Stimulated activated CD8-positive, alpha-beta memory T cell treated with anti-CD3 and anti-CD28 coated beads, Interleukin-4, amount 100 ng/mL, for 1 hour (primary cell): Measurements from ENCODE around the gene SLC25A23.
"Not testable (repeated sequence)": the region's sequence is repeated elsewhere in the genome, so short reads cannot be mapped to it uniquely, and the experiment has no call there.

ENCODE experiments used
- DNase-seq, 2 donors: peaks; one replicate each; pipeline ENCODE4 v3.0.0-alpha.2; 2020; ENCODE audit warnings: low read depth in 2 of 2, low spot score in 1 of 2

Gene SLC25A23

DNA sequence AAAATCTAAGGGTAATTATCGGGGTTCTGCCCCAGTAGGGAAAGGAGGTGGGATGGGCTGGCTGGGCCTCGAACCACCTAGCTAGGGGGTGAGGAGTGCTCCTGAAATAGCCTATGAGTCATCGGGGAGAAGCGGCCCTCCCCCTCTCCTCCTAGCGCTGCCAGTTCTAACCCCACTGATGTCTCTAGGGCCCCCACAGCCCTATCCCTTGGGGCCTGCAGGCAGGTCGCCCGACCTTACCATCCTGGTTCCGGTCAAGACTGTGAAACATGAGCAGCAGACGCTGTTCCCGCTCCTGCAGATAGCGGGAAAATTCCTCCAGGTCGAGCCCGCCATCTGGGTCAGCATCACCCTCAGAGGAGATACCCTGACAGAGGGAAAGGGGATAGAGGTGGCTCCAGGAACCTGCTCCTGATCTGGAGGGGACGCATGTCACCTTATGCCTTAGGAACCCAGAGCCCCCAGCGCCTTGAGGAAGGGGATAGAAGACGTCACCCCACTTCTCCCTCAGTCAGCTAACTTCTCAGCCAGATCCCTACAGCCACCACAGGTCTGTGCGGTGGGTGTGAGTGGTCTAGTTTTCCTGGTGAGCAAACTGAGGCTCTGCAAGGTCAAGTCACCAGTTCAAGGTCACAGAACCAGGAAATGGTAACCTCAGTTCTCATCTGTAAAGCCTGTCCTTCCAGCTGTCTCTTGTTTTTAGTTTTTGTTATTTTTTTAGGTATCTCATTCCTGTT lies 1.5 kb downstream of the SLC25A23 start:
- DNase-seq, result no peak

DNA sequence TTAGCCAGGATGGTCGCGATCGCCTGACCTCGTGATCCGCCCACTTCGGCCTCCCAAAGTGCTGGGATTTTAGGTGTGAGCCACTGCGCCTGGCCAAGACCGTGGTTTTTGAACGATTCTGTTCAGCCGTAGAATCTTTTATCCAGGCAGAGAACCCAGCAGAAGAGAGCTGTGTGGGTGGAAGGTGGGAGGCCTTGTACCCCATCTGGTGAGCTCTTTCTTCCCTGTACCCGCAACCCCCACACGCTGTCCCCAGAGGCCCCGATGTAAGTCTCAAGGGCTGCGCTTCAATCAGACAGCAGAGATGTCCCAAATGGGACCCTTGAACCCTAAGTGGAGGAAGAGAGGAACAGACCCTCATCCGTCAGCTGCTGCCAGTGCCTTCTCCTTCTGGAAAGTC lies 3.7 kb downstream of the SLC25A23 start:
- no peak for DNase-seq

DNA sequence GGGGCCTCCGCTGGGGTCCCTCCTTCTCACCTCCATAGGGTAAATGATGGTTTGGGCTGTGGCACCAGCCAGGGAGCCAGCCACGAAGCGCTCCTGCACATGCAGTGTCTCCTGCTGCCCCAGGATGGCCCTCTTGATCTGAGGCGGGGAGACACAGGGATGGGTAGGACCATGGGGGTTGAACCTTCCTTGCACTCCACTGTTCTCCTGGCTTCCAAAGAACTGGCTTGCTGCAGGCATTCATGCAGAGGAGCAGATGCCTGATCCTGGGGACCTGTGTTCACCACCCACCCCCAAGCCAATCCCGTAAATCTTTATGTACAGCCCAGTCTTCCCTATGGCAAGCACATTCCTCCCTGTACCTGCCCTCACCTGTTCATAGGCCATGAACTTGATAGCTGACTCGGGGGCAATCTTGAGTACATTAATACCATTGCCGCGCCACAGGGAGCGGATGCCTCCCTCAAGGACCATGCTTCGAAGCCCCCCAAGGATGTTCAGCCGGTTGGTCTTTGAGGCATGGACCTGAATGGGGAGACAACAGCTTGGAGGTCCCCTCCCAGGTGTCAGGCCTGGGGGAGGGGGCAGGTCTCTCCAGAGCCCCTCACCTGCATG lies 5.5 kb downstream of the SLC25A23 start:
- no peak for DNase-seq

DNA sequence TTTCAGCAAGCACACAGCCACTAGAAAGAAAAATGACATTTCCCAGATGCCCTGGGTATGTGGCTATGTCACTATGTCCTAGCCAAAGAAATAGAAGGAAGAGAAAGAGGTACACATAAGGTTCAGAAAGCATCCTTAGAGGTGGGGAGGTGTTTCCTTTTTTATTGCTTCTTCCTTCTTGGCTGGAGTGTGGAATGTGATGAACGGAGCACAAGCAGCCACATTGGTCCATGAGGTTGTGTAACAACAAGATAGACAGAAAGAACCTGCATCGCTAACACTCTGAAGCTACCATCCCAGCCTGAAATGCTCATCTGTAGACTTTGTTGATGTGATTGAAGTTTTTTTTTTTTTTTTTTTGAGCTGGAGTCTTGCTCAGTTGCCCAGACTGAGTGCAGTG lies 6.7 kb downstream of the SLC25A23 start:
- DNase-seq, result no peak

DNA sequence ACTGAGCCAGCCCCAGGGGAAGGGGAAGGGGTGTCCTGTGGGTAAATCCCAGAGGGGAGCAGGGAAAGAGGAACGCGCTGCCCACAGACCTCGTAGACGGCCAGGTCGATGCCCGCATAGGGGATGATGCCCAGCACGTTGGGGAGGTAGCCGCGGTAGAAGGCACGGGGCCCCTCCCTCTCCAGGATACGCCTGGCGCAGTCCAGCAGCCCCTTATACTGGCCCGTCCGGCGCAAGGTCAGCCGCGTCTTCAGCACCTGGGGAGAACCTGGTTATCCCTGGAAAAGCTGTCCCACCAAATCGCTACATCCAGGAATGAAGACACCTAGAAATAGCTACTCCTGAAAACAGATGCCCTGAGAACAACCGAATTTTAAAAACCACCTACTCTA lies 7.4 kb downstream of the SLC25A23 start:
- DNase-seq, result no peak

DNA sequence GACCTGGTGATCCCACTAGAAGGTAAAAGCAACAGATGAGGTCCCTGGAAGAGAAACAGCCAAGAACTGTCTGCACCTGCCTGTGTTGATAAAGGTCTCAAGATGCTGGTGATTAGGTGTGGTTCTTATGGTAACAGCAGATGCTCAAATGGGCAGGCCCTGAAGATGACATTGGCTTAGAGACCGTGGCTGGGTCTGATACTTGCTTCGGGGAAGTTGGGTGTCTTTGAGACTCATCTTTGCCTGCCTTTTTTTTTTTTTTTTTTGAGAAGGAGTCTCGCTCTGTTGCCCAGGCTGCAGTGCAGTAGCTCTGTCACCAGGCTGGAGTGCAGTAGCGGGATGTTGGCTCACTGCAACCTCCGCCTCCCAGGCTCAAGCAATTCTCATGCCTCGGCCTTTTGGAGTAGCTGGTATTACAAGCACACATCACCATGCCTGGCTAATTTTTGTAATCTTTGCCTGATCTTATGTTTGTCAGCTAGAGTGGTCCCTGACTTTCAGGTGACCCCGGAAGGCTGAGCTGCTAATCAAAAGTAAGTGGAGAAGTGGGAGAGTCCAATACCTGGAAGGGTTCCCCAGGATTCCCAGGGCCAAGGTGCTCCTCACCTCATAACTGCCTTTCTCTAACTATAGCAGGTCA lies 7.9 kb downstream of the SLC25A23 start:
- no peak for DNase-seq

DNA sequence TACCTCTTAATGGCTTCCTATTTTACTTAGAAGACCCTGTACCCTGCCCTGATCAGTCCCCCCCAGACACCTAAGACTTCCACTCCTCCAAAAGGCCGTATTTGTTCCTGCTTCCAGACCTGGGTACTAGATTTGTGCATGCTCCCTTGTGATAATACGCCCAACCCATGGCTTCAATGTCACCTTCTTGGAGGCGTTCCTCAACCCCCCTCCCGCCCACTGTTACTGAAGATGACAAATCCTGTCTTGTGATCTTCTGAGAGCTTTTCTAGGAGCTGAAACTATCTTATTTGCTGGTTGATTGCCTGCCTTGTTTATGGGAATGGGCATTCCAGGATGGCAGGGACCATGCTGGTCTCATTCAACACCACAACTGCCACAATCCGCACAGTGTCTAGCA lies 9.4 kb downstream of the SLC25A23 start:
- DNase-seq, result no peak

DNA sequence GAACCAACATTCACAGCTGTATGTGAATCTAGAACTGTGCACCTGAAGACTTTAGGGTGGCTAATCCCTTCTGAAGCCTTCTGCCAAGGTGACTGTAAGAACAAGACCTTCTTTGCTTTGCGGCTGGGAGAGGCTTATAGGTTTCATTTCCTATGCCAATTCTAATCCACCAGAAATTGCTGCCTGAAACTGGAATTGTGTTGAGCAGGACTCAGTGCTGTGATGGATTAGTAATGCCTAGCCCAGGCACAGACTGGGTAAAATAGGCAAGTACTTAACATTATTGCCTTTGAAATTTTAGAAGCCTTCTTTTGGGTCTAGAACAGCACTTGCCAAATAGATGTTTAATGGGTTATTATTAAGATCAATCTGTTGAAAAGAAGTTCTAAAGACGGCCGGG lies 11.5 kb downstream of the SLC25A23 start:
- DNase-seq, result no peak

DNA sequence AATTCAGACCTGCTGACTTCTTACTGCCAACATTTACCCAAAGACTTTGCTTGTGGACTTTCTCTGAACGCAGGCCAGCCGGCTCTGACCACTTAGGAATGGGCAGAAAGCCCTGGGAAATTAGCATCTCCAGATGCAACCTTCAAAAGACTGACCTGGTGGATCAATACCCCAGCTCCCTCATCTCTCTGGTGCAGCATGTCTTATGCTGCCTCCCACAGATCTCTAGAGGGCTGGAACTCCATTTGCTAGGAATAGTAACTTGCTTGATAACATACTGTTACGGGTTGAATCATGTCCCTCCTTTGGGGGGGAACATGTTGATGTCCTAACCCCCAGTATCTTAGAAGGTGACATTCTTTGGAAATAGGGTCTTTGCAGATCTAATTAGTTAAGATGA lies 13.1 kb downstream of the SLC25A23 start:
- DNase-seq, result no peak

DNA sequence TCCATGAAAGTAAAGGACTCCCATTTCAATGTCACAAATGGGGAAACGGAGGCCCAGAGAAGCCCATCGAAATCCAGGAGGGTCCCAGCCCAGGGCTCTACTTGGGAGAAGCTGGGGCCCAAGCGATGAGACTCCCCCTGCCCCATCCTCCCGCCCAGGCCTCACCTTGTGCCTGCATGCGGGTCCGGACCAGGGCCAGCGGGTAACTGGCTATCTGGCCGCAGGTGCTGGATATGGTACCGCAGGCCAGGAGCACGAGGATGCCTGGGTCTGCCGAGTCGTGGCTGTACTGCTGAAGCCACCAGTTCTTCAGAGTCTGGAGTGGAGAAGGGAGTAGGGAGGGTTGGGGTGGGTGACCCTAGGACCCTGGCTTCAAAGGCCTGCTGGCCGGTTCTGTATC lies 15.6 kb downstream of the SLC25A23 start:
- no peak for DNase-seq

DNA sequence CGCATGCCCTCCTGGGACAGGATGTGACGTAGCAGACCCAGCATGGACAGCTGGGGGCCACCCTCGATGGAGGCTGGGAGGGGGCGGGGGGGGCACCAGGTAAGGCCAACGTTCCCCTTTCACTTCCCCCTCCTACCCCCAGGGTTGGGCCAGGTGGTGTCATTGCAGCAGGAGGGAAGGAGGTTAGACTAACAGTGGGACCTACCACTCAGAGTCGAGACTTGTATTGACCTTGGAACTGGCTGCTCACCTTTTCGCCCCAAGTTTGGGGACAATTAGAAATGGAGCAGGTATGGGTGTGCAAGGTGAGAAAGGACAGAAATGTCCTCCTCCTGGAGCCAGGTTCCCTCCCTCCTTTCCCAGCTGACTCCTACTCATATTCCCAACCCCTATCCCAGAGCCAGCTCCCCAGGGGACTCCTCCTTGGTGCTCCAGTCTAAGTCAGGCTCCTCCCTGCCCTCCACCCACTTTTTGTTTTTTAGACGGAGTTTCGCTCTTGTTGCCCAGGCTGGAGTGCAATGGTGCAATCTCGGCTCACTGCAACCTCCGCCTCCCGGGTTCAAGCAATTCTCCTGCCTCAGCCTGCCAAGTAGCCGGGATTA lies 17.4 kb downstream of the SLC25A23 start:
- DNase-seq, result no peak

DNA sequence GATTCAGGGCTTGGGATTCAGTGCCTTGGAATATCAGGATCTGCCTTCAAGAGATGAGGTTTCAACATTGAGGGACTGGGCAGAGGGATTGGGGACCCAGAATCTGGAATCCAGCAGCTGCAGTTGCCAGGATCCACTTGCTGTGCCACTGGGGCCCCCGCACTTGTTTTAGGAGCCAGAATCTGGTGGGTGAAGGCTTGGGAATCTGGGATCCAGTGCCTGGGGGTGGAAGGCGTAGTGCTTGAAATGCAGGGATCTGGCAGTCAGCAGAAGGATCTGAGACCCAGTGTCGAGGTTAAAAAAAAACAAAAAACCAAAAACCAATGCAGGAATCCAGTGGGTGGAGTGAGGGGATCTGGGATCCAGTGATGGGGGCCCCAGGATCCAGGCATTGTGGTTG lies 18.7 kb downstream of the SLC25A23 start:
- no peak for DNase-seq

DNA sequence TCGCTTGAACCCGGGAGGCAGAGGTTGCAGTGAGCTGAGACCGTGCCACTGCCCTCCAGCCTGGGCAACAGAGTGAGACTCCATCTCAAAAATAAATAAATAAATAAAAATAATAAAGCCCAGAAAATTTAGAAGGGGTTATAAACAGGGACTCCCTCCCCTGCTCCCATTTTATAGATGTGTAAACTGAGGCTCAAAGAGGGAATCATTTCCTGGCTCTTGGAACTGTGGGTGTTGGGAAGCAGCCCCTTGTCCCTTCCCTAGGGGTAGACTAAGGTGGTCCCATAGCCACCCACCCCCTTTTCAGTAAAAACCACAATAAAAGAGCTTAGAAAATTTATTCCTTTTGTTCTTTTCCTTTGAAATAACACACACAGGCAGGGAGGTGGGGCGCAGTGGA lies 19.8 kb downstream of the SLC25A23 start:
- DNase-seq, result no peak

DNA sequence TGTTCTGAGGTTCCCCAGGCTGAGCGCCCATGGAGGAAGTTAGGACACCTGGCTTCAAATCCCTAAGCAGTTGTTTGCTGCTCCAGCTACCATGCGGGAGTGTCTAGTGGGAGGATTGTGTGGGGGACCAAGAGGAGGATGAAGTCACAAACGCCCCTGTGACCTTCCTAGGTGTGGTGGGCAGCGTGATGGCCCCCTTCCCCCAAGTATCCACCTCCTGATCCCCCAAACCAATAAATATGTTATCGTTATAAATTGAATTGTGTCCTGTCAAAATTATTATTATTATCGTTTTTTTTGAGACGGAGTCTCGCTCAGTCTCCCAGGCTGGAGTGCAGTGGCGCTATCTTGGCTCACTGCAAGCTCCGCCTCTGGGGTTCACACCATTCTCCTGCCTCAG lies 25.9 kb downstream of the SLC25A23 start, which contains the start of gene SLC25A41:
Gene SLC25A41, minus strand, starts transcription at position 101 of the 400 bp plus-strand sequence. Its CDS starts 70 bp downstream, at position 31.
- no peak for DNase-seq

DNA sequence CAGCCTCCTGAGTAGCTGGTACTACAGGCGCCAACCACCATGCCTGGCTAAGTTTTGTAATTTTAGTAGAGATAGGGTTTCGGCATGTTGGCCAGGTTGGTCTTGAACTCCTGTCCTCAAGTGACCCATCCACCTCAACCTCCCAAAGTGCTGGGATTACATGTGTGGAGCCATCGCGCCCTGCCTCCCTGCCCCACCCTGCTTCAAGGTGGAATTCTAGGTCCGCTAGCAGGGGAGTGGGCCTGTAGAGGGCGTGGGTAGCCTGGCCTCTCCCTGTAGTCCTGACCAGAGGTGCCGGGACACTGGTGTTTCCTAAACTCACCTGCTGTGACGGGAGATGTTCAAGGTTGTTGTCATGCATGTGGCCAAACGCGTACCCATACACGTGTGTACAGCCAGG lies 26.4 kb downstream of the SLC25A23 start:
- DNase-seq, result no peak

DNA sequence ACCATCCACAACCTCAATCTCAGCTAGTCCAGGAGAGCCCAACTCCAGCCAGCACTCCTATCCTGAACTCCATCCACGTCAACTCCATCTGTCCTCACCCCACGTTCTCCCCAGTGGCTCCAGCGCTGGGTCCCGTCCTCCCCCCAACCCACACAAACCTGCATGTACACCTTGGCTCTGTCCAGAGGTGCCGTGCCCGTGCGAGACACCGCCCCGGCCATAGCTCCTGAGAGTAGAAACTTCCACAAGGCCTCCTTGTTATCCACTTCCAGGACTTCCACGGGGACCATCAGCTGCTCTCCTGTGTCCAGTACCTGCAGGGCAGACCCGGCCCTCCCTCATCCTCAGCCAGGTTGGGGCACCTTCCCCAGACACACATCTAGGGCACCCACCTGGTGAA lies 27.7 kb downstream of the SLC25A23 start:
- no peak for DNase-seq

DNA sequence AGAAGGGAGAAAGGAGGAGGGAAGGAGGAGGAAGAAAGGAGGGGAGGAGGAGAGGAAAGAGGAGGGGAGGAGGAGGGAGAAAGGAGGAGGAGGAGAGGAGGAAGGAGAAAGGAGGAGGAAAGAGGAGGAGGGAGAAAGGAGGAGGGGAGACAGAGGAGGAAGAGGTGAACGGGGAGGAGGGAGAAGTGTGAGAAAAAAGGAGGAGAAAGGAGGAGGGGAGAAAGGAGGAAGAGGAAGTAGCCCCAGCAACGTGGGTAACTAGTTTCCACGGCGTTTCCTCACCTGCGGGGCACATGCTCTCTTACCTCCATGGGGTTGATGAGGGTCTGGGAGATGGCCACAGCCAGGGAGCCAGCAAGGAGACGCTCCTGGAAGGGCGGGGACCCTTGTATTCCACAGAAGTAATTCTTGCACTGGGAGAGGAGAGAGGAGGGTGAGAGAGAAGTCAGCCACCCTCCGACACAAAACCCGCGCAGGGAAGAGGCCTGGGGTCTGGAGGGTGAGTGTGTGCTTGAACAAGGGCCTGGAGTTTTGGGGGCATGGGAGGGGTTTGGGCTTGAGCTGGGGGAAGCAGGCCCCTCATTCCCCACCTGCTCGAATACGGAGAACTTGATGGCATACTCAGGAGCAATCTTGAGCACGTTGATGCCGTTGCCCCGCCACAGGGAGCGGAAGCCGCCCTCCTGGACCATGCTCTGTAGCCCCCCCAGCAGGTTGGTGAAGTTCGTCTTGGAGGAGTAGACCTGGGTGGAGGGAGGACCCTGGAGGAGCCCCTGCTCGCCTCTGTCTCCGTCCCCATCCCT lies 30.0 kb downstream of the SLC25A23 start:
- no peak for DNase-seq

DNA sequence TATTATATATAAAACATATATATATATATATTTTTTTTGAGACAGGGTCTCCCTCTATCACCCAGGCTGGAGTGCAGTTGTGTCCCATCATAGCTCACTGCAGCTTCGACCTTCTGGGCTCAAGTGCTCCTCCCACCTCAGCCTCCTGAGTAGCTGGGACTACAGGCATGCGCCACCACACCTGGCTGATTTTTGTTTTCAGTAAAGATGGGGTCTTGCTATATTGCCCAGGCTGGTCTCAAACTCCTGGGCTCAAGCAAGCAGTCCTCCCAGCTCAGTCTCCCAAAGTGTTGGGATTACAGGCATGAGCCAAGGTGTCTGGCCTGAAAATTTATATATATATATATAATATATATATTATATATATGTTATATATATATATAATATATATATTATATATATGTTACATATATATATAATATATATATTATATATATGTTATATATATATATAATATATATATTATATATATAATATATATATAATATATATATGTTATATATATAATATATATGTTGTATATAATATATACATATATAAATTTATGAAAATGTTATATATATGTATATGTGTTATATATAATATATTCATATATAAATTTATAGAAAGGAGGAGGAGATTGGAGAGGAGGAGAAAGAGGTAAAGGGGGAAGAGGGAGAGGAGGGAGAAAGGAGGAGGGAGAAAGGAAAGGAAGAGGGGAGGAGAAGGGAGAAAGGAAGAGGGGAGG lies 30.7 kb downstream of the SLC25A23 start:
- DNase-seq, result not testable (repeated sequence)

DNA sequence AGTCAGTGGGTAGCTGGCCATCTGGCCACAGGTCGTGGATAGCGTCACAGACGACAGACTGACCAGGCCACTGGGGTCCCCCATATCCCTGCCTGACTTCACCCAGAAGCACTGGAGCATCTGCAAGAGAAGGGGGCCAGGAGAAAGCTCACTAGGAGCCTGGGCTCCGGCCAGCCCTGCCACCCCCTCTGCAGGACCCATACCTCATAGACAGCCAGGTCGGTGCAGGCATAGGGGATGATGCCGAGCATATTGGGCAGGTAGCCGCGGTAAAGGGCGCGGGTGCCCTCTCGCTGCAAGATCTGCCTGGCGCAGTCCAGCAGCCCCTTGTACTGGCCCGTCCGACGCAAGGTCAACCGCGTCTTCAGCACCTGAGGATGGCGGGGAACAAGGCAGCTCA lies 32.5 kb downstream of the SLC25A23 start:
- no peak for DNase-seq

DNA sequence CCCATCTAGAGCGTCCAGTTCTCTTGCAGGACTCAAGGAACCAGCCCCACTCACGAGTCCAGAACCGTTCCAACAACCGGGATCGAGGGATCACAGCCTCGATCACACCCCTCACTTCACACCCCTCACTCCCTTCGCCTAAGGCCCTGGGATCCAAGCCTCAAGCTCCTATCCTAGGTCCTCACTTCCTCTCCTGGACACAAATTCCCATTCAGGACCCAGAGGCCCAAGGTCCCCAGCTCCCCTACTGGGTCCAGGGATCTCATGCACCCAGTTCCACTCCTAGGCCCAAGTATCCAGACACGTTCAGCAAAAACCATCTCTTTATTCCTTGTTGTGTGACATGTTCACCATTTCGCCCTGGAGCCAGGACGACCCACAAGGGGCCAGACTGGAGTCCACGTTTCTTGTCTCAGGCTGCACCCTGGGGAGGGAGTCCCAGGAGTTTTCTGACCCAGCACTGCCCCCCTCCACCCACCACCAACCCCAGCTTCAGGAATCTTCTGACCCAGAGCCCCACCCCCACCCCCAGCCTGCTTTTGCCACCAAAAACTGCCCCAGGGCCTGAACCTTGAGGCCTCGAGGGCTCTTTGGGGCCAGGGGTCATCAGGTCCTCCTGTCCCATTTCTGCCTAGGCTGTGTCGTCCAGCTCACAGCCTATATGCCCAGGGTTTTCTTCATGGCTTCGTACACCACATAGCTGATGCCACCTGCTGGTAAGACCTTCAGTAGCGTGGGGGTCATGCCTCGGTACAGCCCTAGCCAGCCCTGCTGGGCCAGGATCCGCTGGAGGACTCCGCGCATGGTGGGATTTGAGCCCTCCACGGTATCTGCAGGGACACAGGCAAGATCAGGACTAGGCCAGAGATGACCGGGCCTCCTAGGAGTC lies 33.6 kb downstream of the SLC25A23 start:
- DNase-seq, result no peak
